ENCODE results near the gene TIMP3. TPM values are rescaled to one million over a fixed set of nuclear protein-coding genes. Genes with fewer than 3 reads are reported as not detected.

Gene TIMP3
- polyA plus RNA-seq, 1 of the 3 experiments (the other 2 are of a cell fraction): 26.1 TPM

DNA sequence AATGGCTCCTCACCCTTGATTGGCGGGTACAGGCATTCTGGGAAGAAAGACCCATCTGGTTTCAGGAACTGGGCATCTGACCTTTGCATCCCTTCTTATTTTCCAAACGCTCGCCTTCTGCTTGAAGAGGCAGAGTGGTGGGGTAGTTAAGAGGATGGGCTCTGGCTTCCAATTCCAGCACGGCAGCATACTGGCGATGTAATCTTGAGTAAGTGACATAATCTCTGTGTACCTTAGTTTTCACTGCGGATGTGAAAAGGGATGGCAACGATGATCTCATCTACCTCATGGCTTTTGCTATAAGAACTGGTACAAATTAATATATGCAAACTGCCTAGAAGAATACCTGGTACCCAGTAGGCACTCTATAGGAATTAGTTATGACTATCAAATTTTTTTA, 10.0 kb upstream of the TIMP3 start:
- no peaks in the 10 kb centered on the region for H3K9me3 ChIP-seq
- TF ChIP-seq RCOR1 (IDR thresholded peaks at IDR 0.05; ENCODE audit: low read length) (no peak), JUND (IDR thresholded peaks at IDR 0.05) (no peak), RAD21 (IDR thresholded peaks at IDR 0.05; ENCODE audit: low read length) (no peak), RFX5 (IDR thresholded peaks at IDR 0.05; ENCODE audit: low read length) (no peak), FOXM1 (IDR thresholded peaks at IDR 0.05; ENCODE audit: low read depth) (no peak), EP300 (IDR thresholded peaks at IDR 0.05; ENCODE audit: borderline replicate concordance in 1 of 2, low read depth in 1 of 2, low read length in 1 of 2) (no peak), EZH2phosphoT487 (IDR thresholded peaks at IDR 0.05; ENCODE audit: borderline replicate concordance, low read depth) (no peak)
- TF ChIP-seq, protein P1, sequence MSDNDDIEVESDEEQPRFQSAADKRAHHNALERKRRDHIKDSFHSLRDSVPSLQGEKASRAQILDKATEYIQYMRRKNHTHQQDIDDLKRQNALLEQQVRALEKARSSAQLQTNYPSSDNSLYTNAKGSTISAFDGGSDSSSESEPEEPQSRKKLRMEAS (IDR thresholded peaks at IDR 0.05; ENCODE audit: low read depth): no peak
- no peaks in the 10 kb centered on the region for H4K20me1 ChIP-seq (ENCODE audit: insufficient read depth)
- WGBS (ENCODE audit: low lambda C conversion rate): 81% methylated on average over 7 of the region's 7 CpGs
- H3K9me2 ChIP-seq: no peaks in the 10 kb centered on the region
- CTCF ChIA-PET: no interaction called here
- H3F3A ChIP-seq (replicated peaks; ENCODE audit: insufficient read depth): no peaks in the 10 kb centered on the region
- no peak overlapping the region for H2AFZ ChIP-seq (ENCODE audit: low read depth)
- H3K4me2 ChIP-seq: no peak overlapping the region
- no peak for DNase-seq
- no peaks in the 10 kb centered on the region for H3K79me2 ChIP-seq (ENCODE audit: insufficient read depth)
- no peak overlapping the region for H3K27ac ChIP-seq (ENCODE audit: low read depth in 2 of 2, low read length in 1 of 2)
- no peaks in the 10 kb centered on the region for H3K27me3 ChIP-seq (ENCODE audit: insufficient read depth)
- H3K4me1 ChIP-seq (ENCODE audit: control insufficient read depth in 1 of 2, insufficient read depth in 2 of 2, low read depth in 1 of 2, low read length in 1 of 2): peaks cover 2 to 8% of the 10 kb centered on the region in 2 experiments; a peak in 1 of 4 replicates
- no peak overlapping the region for H3K9ac ChIP-seq
- no peak overlapping the region for H3K4me3 ChIP-seq (ENCODE audit: low read depth in 2 of 2, low read length in 1 of 2)
- no peaks in the 10 kb centered on the region for H3K36me3 ChIP-seq (replicated peaks in 1 of 2; ENCODE audit: control insufficient read depth in 1 of 2, insufficient read depth in 2 of 2, low read length in 1 of 2)
- POLR2A ChIA-PET: no interaction called here

DNA sequence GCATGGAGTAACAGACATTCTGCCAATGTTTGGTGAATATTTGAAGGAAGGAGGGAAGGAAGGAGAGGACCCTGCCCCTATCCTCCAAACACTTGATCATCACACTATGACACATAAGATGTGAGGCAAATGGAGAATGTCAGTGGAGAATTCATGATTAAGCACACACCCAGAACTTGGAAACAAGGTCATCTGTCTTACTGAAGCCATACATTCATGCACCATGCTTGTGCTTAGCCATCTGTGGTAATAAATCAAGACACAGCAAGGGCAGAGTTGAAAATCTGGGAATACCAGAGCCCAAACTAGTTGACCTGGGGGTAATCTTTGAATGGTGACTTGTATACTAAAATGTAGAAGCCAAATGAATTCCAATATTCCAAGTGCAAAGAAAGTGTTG, 7.9 kb upstream of the TIMP3 start:
- no peaks in the 10 kb centered on the region for H3K9me3 ChIP-seq
- CTCF ChIA-PET: interaction anchor here (0.6 to 12.7 kb wide), 6 partner anchors 12 to 263 kb away, joined by 3 to 93 read pairs (median 3); no protein-coding TSS in a partner anchor
- no peak overlapping the region for H3K4me2 ChIP-seq
- DNase-seq: no peak
- TF ChIP-seq YY1 (IDR thresholded peaks at IDR 0.05; ENCODE audit: low read depth): no peak
- no peak for TF ChIP-seq TEAD4 (IDR thresholded peaks at IDR 0.05; ENCODE audit: borderline replicate concordance, insufficient read depth)
- TF ChIP-seq, protein P2, sequence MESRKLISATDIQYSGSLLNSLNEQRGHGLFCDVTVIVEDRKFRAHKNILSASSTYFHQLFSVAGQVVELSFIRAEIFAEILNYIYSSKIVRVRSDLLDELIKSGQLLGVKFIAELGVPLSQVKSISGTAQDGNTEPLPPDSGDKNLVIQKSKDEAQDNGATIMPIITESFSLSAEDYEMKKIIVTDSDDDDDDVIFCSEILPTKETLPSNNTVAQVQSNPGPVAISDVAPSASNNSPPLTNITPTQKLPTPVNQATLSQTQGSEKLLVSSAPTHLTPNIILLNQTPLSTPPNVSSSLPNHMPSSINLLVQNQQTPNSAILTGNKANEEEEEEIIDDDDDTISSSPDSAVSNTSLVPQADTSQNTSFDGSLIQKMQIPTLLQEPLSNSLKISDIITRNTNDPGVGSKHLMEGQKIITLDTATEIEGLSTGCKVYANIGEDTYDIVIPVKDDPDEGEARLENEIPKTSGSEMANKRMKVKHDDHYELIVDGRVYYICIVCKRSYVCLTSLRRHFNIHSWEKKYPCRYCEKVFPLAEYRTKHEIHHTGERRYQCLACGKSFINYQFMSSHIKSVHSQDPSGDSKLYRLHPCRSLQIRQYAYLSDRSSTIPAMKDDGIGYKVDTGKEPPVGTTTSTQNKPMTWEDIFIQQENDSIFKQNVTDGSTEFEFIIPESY (IDR thresholded peaks at IDR 0.05; ENCODE audit: borderline replicate concordance, low read depth): no peak
- TF ChIP-seq EP300 (IDR thresholded peaks at IDR 0.05; ENCODE audit: borderline replicate concordance in 1 of 2, low read depth in 1 of 2, low read length in 1 of 2): no peak
- TF ChIP-seq FOXJ3 (CRISPR knock-in tag; IDR thresholded peaks at IDR 0.05): no peak
- no peak for TF ChIP-seq ELF1 (IDR thresholded peaks at IDR 0.05)
- TF ChIP-seq RAD21 (IDR thresholded peaks at IDR 0.05; ENCODE audit: low read length): no peak
- H3K9ac ChIP-seq: no peak overlapping the region
- no peaks in the 10 kb centered on the region for H3K9me2 ChIP-seq
- H3K4me3 ChIP-seq (ENCODE audit: low read depth in 2 of 2, low read length in 1 of 2): no peak overlapping the region
- no peaks in the 10 kb centered on the region for H4K20me1 ChIP-seq (ENCODE audit: insufficient read depth)
- peaks cover 6 to 8% of the 10 kb centered on the region in 2 experiments; a peak in 1 of 4 replicates for H3K4me1 ChIP-seq (ENCODE audit: control insufficient read depth in 1 of 2, insufficient read depth in 2 of 2, low read depth in 1 of 2, low read length in 1 of 2)
- no peaks in the 10 kb centered on the region for H3K79me2 ChIP-seq (ENCODE audit: insufficient read depth)
- H2AFZ ChIP-seq (ENCODE audit: low read depth): no peak overlapping the region
- no peaks in the 10 kb centered on the region for H3K27me3 ChIP-seq (ENCODE audit: insufficient read depth)
- POLR2A ChIA-PET: interaction anchor here (0.6 kb wide), 1 partner anchor 917 kb away, joined by 3 read pairs; no protein-coding TSS in a partner anchor
- H3K36me3 ChIP-seq (replicated peaks in 1 of 2; ENCODE audit: control insufficient read depth in 1 of 2, insufficient read depth in 2 of 2, low read length in 1 of 2): no peaks in the 10 kb centered on the region
- no peak overlapping the region for H3K27ac ChIP-seq (ENCODE audit: low read depth in 2 of 2, low read length in 1 of 2)
- H3F3A ChIP-seq (replicated peaks; ENCODE audit: insufficient read depth): no peaks in the 10 kb centered on the region

Measured in SK-N-SH (cell line).